PFSK-1 (cell line): ENCODE measurements around the gene RABL3.

Experiments
- POLR2AphosphoS5 ChIP-seq: IDR thresholded peaks from 2 replicates; pipeline ENCODE4 v1.6.1; 2012; ENCODE audit warnings: low read depth, mild to moderate bottlenecking, control low read depth, low read length, moderate library complexity
- SIN3A ChIP-seq: IDR thresholded peaks from 2 replicates; pipeline ENCODE4 v1.6.1; 2012; ENCODE audit warnings: mild to moderate bottlenecking, low read length, moderate library complexity, borderline replicate concordance; ENCODE audit not compliant: insufficient read depth
- TAF1 ChIP-seq: IDR thresholded peaks from 2 replicates; pipeline ENCODE4 v1.6.1; 2012; ENCODE audit warnings: low read length, control low read depth, borderline replicate concordance; ENCODE audit not compliant: insufficient read depth
- TF ChIP-seq, protein P1 (sequence below), 2 experiments: IDR thresholded peaks; 2 replicates each; pipeline versions ENCODE4 v1.6.1 to v1.8.0; 2011 to 2012; ENCODE audit warnings: low read depth in 2 of 2, low read length in 2 of 2, control low read depth in 1 of 2, inconsistent platforms in 1 of 2, mild to moderate bottlenecking in 1 of 2, moderate library complexity in 1 of 2; ENCODE audit not compliant: insufficient read depth in 1 of 2

- no peak for TF ChIP-seq POLR2AphosphoS5
- TF ChIP-seq TAF1 = no peak
- no peak for TF ChIP-seq SIN3A
- TF ChIP-seq, protein P1, sequence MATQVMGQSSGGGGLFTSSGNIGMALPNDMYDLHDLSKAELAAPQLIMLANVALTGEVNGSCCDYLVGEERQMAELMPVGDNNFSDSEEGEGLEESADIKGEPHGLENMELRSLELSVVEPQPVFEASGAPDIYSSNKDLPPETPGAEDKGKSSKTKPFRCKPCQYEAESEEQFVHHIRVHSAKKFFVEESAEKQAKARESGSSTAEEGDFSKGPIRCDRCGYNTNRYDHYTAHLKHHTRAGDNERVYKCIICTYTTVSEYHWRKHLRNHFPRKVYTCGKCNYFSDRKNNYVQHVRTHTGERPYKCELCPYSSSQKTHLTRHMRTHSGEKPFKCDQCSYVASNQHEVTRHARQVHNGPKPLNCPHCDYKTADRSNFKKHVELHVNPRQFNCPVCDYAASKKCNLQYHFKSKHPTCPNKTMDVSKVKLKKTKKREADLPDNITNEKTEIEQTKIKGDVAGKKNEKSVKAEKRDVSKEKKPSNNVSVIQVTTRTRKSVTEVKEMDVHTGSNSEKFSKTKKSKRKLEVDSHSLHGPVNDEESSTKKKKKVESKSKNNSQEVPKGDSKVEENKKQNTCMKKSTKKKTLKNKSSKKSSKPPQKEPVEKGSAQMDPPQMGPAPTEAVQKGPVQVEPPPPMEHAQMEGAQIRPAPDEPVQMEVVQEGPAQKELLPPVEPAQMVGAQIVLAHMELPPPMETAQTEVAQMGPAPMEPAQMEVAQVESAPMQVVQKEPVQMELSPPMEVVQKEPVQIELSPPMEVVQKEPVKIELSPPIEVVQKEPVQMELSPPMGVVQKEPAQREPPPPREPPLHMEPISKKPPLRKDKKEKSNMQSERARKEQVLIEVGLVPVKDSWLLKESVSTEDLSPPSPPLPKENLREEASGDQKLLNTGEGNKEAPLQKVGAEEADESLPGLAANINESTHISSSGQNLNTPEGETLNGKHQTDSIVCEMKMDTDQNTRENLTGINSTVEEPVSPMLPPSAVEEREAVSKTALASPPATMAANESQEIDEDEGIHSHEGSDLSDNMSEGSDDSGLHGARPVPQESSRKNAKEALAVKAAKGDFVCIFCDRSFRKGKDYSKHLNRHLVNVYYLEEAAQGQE (IDR thresholded peaks at IDR 0.05; ENCODE audit: insufficient read depth in 1 of 2, low read depth in 2 of 2, low read length in 2 of 2) = no peak
Measured at GRCh38 chr3:120636795-120637401, 105.4 kb downstream of the RABL3 start.
